Activated T-helper 17 cell treated with anti-CD3 and anti-CD28 coated beads, Interleukin-2, amount 50 U/mL, for 72 hours (primary cell): ENCODE measurements around the gene ADCYAP1R1. TPM values are rescaled to one million over a fixed set of nuclear protein-coding genes. Genes with fewer than 3 reads are reported as not detected.

Source experiments
- ATAC-seq: fragments of 150-1000 bp; cut with Tn5 transposase; replicated peaks from 2 replicates; pipeline ENCODE4 v1.10.0; 2021; ENCODE audit warnings: mild to moderate bottlenecking, moderate library complexity
- H3K27ac Mint-ChIP-seq: one replicate; pipeline ENCODE4 v1.8.0; 2022; ENCODE audit warnings: mixed read lengths
- H3K27me3 Mint-ChIP-seq: one replicate; pipeline ENCODE4 v1.8.0; 2022; ENCODE audit warnings: mixed read lengths
- H3K36me3 Mint-ChIP-seq: one replicate; pipeline ENCODE4 v1.8.0; 2022; ENCODE audit warnings: low read depth, mild to moderate bottlenecking, mixed read lengths
- H3K4me1 Mint-ChIP-seq: one replicate; pipeline ENCODE4 v1.8.0; 2022; ENCODE audit warnings: mixed read lengths
- H3K4me3 Mint-ChIP-seq: one replicate; pipeline ENCODE4 v1.8.0; 2022; ENCODE audit warnings: mild to moderate bottlenecking, mixed read lengths
- H3K9me3 Mint-ChIP-seq: one replicate; pipeline ENCODE4 v1.8.0; 2022; ENCODE audit warnings: mixed read lengths
- total RNA-seq, 2 donors: library from RNA; stranded (reverse); gene quantifications; one replicate each; pipeline ENCODE4 v1.2.3, GENCODE V29; 2022

Gene ADCYAP1R1
- total RNA-seq, 2 donors from 2014 or later, result not detected

- no peaks in the 10 kb centered on the region for H3K36me3 Mint-ChIP-seq
- peaks cover 13% of the 10 kb centered on the region for H3K4me1 Mint-ChIP-seq
- no peak overlapping the region for H3K27ac Mint-ChIP-seq
- H3K4me3 Mint-ChIP-seq, result no peak overlapping the region
- no peak for ATAC-seq
- H3K9me3 Mint-ChIP-seq, result no peaks in the 10 kb centered on the region
- no peaks in the 10 kb centered on the region for H3K27me3 Mint-ChIP-seq
Measured at GRCh38 chr7:31027161-31027965, 24.7 kb upstream of the ADCYAP1R1 start.

- no peak overlapping the region for H3K27ac Mint-ChIP-seq
- H3K9me3 Mint-ChIP-seq, result no peaks in the 10 kb centered on the region
- H3K4me1 Mint-ChIP-seq, result peaks cover 13% of the 10 kb centered on the region
- no peak overlapping the region for H3K4me3 Mint-ChIP-seq
- no peaks in the 10 kb centered on the region for H3K27me3 Mint-ChIP-seq
- ATAC-seq, result no peak
- H3K36me3 Mint-ChIP-seq, result no peaks in the 10 kb centered on the region
Measured at GRCh38 chr7:31028006-31028405, 24.1 kb upstream of the ADCYAP1R1 start.

- Mint-ChIP-seq H3K27me3 (no peaks in the 10 kb centered on the region), H3K27ac (no peak overlapping the region), H3K4me3 (no peak overlapping the region), H3K9me3 (no peaks in the 10 kb centered on the region), H3K4me1 (peaks cover 10% of the 10 kb centered on the region), H3K36me3 (no peaks in the 10 kb centered on the region)
- no peak for ATAC-seq
Measured at GRCh38 chr7:31028417-31028992, 23.6 kb upstream of the ADCYAP1R1 start.

- H3K36me3 Mint-ChIP-seq, result no peaks in the 10 kb centered on the region
- H3K4me3 Mint-ChIP-seq, result no peak overlapping the region
- no peak overlapping the region for H3K27ac Mint-ChIP-seq
- no peak for ATAC-seq
- no peaks in the 10 kb centered on the region for H3K27me3 Mint-ChIP-seq
- H3K9me3 Mint-ChIP-seq, result no peaks in the 10 kb centered on the region
- peaks cover 5% of the 10 kb centered on the region for H3K4me1 Mint-ChIP-seq
Measured at GRCh38 chr7:31029251-31030042, 22.7 kb upstream of the ADCYAP1R1 start.

- no peak overlapping the region for H3K4me3 Mint-ChIP-seq
- no peaks in the 10 kb centered on the region for H3K9me3 Mint-ChIP-seq
- no peak for ATAC-seq
- H3K36me3 Mint-ChIP-seq, result no peaks in the 10 kb centered on the region
- no peak overlapping the region for H3K27ac Mint-ChIP-seq
- H3K27me3 Mint-ChIP-seq, result peaks cover 11% of the 10 kb centered on the region
- H3K4me1 Mint-ChIP-seq, result no peaks in the 10 kb centered on the region
Measured at GRCh38 chr7:31033674-31034300, 18.3 kb upstream of the ADCYAP1R1 start.

GRCh38 chr7:31036924-31037323 lies 15.2 kb upstream of the ADCYAP1R1 start:
- H3K9me3 Mint-ChIP-seq, result no peaks in the 10 kb centered on the region
- no peak for ATAC-seq
- no peaks in the 10 kb centered on the region for H3K36me3 Mint-ChIP-seq
- H3K4me1 Mint-ChIP-seq, result no peaks in the 10 kb centered on the region
- no peak overlapping the region for H3K27ac Mint-ChIP-seq
- no peak overlapping the region for H3K4me3 Mint-ChIP-seq
- H3K27me3 Mint-ChIP-seq, result peaks cover 15% of the 10 kb centered on the region

- no peak overlapping the region for H3K4me3 Mint-ChIP-seq
- H3K4me1 Mint-ChIP-seq, result no peaks in the 10 kb centered on the region
- no peaks in the 10 kb centered on the region for H3K9me3 Mint-ChIP-seq
- peaks cover 27% of the 10 kb centered on the region for H3K27me3 Mint-ChIP-seq
- no peak overlapping the region for H3K27ac Mint-ChIP-seq
- no peak for ATAC-seq
- H3K36me3 Mint-ChIP-seq, result no peaks in the 10 kb centered on the region
Measured at GRCh38 chr7:31043051-31043471, 9.0 kb upstream of the ADCYAP1R1 start.

GRCh38 chr7:31044529-31044928 lies 7.6 kb upstream of the ADCYAP1R1 start:
- Mint-ChIP-seq H3K4me3 (no peak overlapping the region), H3K4me1 (no peaks in the 10 kb centered on the region), H3K36me3 (no peaks in the 10 kb centered on the region), H3K27ac (no peak overlapping the region), H3K9me3 (no peaks in the 10 kb centered on the region), H3K27me3 (peaks cover 21% of the 10 kb centered on the region)
- no peak for ATAC-seq

- Mint-ChIP-seq H3K27ac (no peak overlapping the region), H3K4me1 (no peaks in the 10 kb centered on the region), H3K9me3 (no peaks in the 10 kb centered on the region), H3K4me3 (no peak overlapping the region), H3K27me3 (peaks cover 34% of the 10 kb centered on the region), H3K36me3 (no peaks in the 10 kb centered on the region)
- no peak for ATAC-seq
Measured at GRCh38 chr7:31046723-31047122, 5.4 kb upstream of the ADCYAP1R1 start.

GRCh38 chr7:31047313-31048146 lies 4.6 kb upstream of the ADCYAP1R1 start:
- H3K9me3 Mint-ChIP-seq, result no peaks in the 10 kb centered on the region
- ATAC-seq, result no peak
- H3K4me3 Mint-ChIP-seq, result no peak overlapping the region
- peaks cover 35% of the 10 kb centered on the region for H3K27me3 Mint-ChIP-seq
- no peak overlapping the region for H3K27ac Mint-ChIP-seq
- H3K36me3 Mint-ChIP-seq, result no peaks in the 10 kb centered on the region
- H3K4me1 Mint-ChIP-seq, result no peaks in the 10 kb centered on the region

- H3K27me3 Mint-ChIP-seq, result peaks cover 27% of the 10 kb centered on the region
- H3K4me1 Mint-ChIP-seq, result no peaks in the 10 kb centered on the region
- H3K36me3 Mint-ChIP-seq, result no peaks in the 10 kb centered on the region
- ATAC-seq, result no peak
- H3K27ac Mint-ChIP-seq, result no peak overlapping the region
- H3K9me3 Mint-ChIP-seq, result no peaks in the 10 kb centered on the region
- no peak overlapping the region for H3K4me3 Mint-ChIP-seq
Measured at GRCh38 chr7:31049005-31049765, 2.9 kb upstream of the ADCYAP1R1 start.

- no peak for ATAC-seq
- Mint-ChIP-seq H3K9me3 (no peaks in the 10 kb centered on the region), H3K27me3 (peaks cover 36% of the 10 kb centered on the region), H3K36me3 (no peaks in the 10 kb centered on the region), H3K4me1 (no peaks in the 10 kb centered on the region), H3K27ac (no peak overlapping the region), H3K4me3 (no peak overlapping the region)
Measured at GRCh38 chr7:31052487-31052840, 356 bp downstream of the ADCYAP1R1 start.

GRCh38 chr7:31052841-31053601 lies 913 bp downstream of the ADCYAP1R1 start:
- Mint-ChIP-seq H3K27ac (no peak overlapping the region), H3K4me1 (no peaks in the 10 kb centered on the region), H3K27me3 (peaks cover 36% of the 10 kb centered on the region), H3K9me3 (no peaks in the 10 kb centered on the region), H3K4me3 (no peak overlapping the region), H3K36me3 (no peaks in the 10 kb centered on the region)
- ATAC-seq, result no peak
